Measurements from ENCODE around the gene COX5A.

DNA sequence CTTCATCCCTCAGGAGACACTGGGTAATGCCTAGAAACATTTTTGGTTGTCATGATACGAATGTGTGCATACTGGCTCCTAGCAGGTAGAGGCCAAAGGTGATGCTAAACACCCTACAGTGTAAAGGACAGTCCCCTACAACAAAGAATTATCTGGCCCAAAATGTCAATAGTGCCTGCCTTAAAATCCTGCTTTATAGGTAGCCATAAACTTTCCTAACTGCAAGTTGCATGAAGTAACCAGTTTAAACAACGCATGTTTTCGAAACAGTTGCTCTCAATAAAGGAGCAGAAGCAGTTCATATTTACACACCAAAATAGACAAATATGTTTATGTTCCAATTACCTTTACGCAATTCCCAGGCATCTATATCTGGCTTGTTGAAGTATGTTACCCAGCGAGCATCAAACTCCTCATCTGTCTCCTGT is 9.1 kb downstream of the COX5A start:
- no peak for TF ChIP-seq POLR2A (IDR thresholded peaks at IDR 0.05; ENCODE audit: low read length)
- TF ChIP-seq GATA1 (IDR thresholded peaks at IDR 0.05; ENCODE audit: low read depth, low read length), result no peak

Measured in erythroblast (primary cell).